GM18873 (cell line): ENCODE results near the gene TSPY9.
"Not testable (repeated sequence)": the region's sequence is repeated elsewhere in the genome, so short reads cannot be mapped to it uniquely, and the experiment has no call there.

ENCODE experiments used
- ATAC-seq: cut with Tn5 transposase; IDR thresholded peaks from one replicate; pipeline ENCODE4 v1.9.1; 2021; ENCODE audit warnings: mild to moderate bottlenecking, moderate library complexity, moderate number of reproducible peaks; ENCODE audit not compliant: unreplicated experiment, low FRiP score

Gene TSPY9

GRCh38 chrY:9486967-9487366, at the start of gene TSPY9:
Gene TSPY9 (plus strand): TSS chrY:9487267. CDS start chrY:9487313, 46 bp downstream.
- not testable (repeated sequence) for ATAC-seq

GRCh38 chrY:9466655-9467054, 20.4 kb upstream of the TSPY9 start, which contains the start of gene TSPY1:
Gene TSPY1 (plus strand): TSS chrY:9466955. CDS start chrY:9467001, 46 bp downstream.
- not testable (repeated sequence) for ATAC-seq

- not testable (repeated sequence) for ATAC-seq
These were observed 17.3 kb downstream of the TSPY9 start for GRCh38 chrY:9504396-9504795.

GRCh38 chrY:9516287-9516686, 29.2 kb downstream of the TSPY9 start:
- ATAC-seq = not testable (repeated sequence)

GRCh38 chrY:9527580-9527979, 40.5 kb downstream of the TSPY9 start, which contains the start of gene TSPY10:
Gene TSPY10 (plus strand): TSS chrY:9527880. CDS start chrY:9527926, 46 bp downstream.
- ATAC-seq = not testable (repeated sequence)
